CD14-positive monocyte (primary cell): ENCODE data around the gene USP34. TPM values are rescaled to one million over a fixed set of nuclear protein-coding genes. Genes with fewer than 3 reads are reported as not detected.

Source experiments
- DNase-seq, 3 donors: peaks; one replicate each; pipeline ENCODE4 v3.0.0-alpha.2; 2011 to 2022
- H2AFZ ChIP-seq: 2 replicates; pipeline ENCODE4 v1.6.0; 2012; ENCODE audit warnings: mild to moderate bottlenecking, low read depth, low read length, inconsistent platforms; ENCODE audit not compliant: insufficient read depth, poor library complexity, severe bottlenecking
- H3K27ac ChIP-seq, 2 donors: 1 replicate in 1 of 2; 2 replicates in 1 of 2; pipeline ENCODE4 v1.5.1; 2012 to 2013; ENCODE audit warnings: low read length in 2 of 2, control low read depth in 1 of 2, inconsistent platforms in 1 of 2, low read depth in 1 of 2, mild to moderate bottlenecking in 1 of 2
- H3K27me3 ChIP-seq, 2 donors: one replicate each; pipeline versions ENCODE4 v1.6.0 to v1.6.1; 2011 to 2013; ENCODE audit warnings: low read length in 2 of 2; ENCODE audit not compliant: control insufficient read depth in 2 of 2, insufficient read depth in 2 of 2
- H3K36me3 ChIP-seq, 2 donors: replicated peaks in 1 of 2; 1 replicate in 1 of 2; 2 replicates in 1 of 2; pipeline versions ENCODE4 v1.5.1 to v1.6.1; 2012 to 2013; ENCODE audit warnings: low read length in 2 of 2, control low read depth in 1 of 2, inconsistent platforms in 1 of 2, mild to moderate bottlenecking in 1 of 2; ENCODE audit not compliant: insufficient read depth in 2 of 2, control insufficient read depth in 1 of 2
- H3K4me1 ChIP-seq, 2 donors: 1 replicate in 1 of 2; 2 replicates in 1 of 2; pipeline versions ENCODE4 v1.5.1 to v1.6.1; 2012 to 2013; ENCODE audit warnings: low read length in 2 of 2, control low read depth in 1 of 2, inconsistent platforms in 1 of 2, mild to moderate bottlenecking in 1 of 2, moderate library complexity in 1 of 2; ENCODE audit not compliant: insufficient read depth in 2 of 2, control insufficient read depth in 1 of 2
- H3K4me2 ChIP-seq: replicated peaks from 2 replicates; pipeline ENCODE3; 2012; ENCODE audit warnings: low read length, moderate library complexity, mild to moderate bottlenecking; ENCODE audit not compliant: poor library complexity, severe bottlenecking; ENCODE audit errors: extremely low read depth
- H3K4me3 ChIP-seq, 3 experiments: fragments of 200-600 bp in 1 of 3; sonication (generic) in 1 of 3; replicated peaks in 1 of 3; 1 replicate in 2 of 3; 2 replicates in 1 of 3; pipeline ENCODE4 v1.5.1; 2011 to 2013; ENCODE audit warnings: low read length in 3 of 3, mild to moderate bottlenecking in 3 of 3, control low read depth in 2 of 3, low read depth in 2 of 3, inconsistent platforms in 1 of 3, moderate library complexity in 1 of 3
- H3K79me2 ChIP-seq: 2 replicates; pipeline ENCODE4 v1.6.0; 2012; ENCODE audit warnings: mild to moderate bottlenecking, control low read depth, inconsistent platforms, low read length, moderate library complexity; ENCODE audit not compliant: insufficient read depth
- H3K9ac ChIP-seq: 2 replicates; pipeline ENCODE4 v1.6.0; 2017; ENCODE audit warnings: low read length, mild to moderate bottlenecking; ENCODE audit not compliant: insufficient read depth, poor library complexity, severe bottlenecking
- H3K9me3 ChIP-seq, 2 donors: replicated peaks in 1 of 2; 1 replicate in 1 of 2; 2 replicates in 1 of 2; pipeline versions ENCODE4 v1.5.1 to v1.6.1; 2012 to 2013; ENCODE audit warnings: low read length in 2 of 2, control low read depth in 1 of 2; ENCODE audit not compliant: control insufficient read depth in 1 of 2, insufficient read depth in 1 of 2
- H4K20me1 ChIP-seq: 2 replicates; pipeline ENCODE4 v1.6.0; 2012; ENCODE audit warnings: mild to moderate bottlenecking, low read length, control low read depth, moderate library complexity; ENCODE audit not compliant: insufficient read depth
- H3K27ac Mint-ChIP-seq, 7 donors: one replicate each; pipeline ENCODE4 v1.8.0; 2020; ENCODE audit warnings: mild to moderate bottlenecking in 7 of 7, mixed read lengths in 7 of 7, moderate library complexity in 6 of 7, inconsistent platforms in 2 of 7
- H3K27me3 Mint-ChIP-seq, 3 donors: one replicate each; pipeline ENCODE4 v1.8.0; 2021 to 2022; ENCODE audit warnings: low read depth in 3 of 3, mild to moderate bottlenecking in 3 of 3, mixed read lengths in 3 of 3, moderate library complexity in 3 of 3, inconsistent platforms in 1 of 3
- H3K36me3 Mint-ChIP-seq, 2 donors: one replicate each; pipeline ENCODE4 v1.8.0; 2020; ENCODE audit warnings: mixed read lengths in 2 of 2, inconsistent platforms in 1 of 2, mild to moderate bottlenecking in 1 of 2
- H3K4me1 Mint-ChIP-seq: one replicate; pipeline ENCODE4 v1.8.0; 2020; ENCODE audit warnings: mild to moderate bottlenecking, mixed read lengths
- H3K4me3 Mint-ChIP-seq, 2 donors: one replicate each; pipeline ENCODE4 v1.8.0; 2020; ENCODE audit warnings: mild to moderate bottlenecking in 2 of 2, mixed read lengths in 2 of 2, moderate library complexity in 1 of 2
- H3K9me3 Mint-ChIP-seq, 7 donors: one replicate each; pipeline ENCODE4 v1.8.0; 2020 to 2022; ENCODE audit warnings: mixed read lengths in 7 of 7, mild to moderate bottlenecking in 6 of 7, moderate library complexity in 6 of 7, inconsistent platforms in 2 of 7
- CTCF ChIP-seq: fragments of 200-600 bp; IDR thresholded peaks from one replicate; pipeline ENCODE4 v1.8.0; 2022; ENCODE audit warnings: antibody characterized with exemption, mild to moderate bottlenecking
- WGBS: methylation state at CpG from one replicate; pipeline ENCODE4 v1.1.5; 2013; ENCODE audit warnings: missing lambda C conversion rate; ENCODE audit not compliant: insufficient coverage; 5-methylcytosine and 5-hydroxymethylcytosine counted together
- intact Hi-C, 2 donors: fragments of 100-400 bp; cut with micrococcal nuclease; formaldehyde crosslinking; loops; one replicate each; pipeline versions ENCODE4 v1.15.0 to v1.15.1; 2023
- polyA plus RNA-seq, 3 donors: library from polyadenylated mRNA; depleted of rRNA in 1 of 3; unstranded in 2 of 3; stranded (reverse) in 1 of 3; fragments of 300-500 nt in 2 of 3; fragments of >200 nt in 1 of 3; fragmentation: Illumina TruSeq in 2 of 3; gene quantifications; 1 replicate in 2 of 3; 2 replicates in 1 of 3; pipeline ENCODE4 v1.2.3, GENCODE V29; 2012 to 2021

Gene USP34
- polyA plus RNA-seq, 3 donors, result 2.8 to 47.2 (median 5.9) TPM

GRCh38 chr2:61244694-61245093 lies 226.2 kb downstream of the USP34 start:
- H3K9ac ChIP-seq, result no peak overlapping the region
- no peak for TF ChIP-seq CTCF
- H3K36me3 Mint-ChIP-seq, result peaks cover 53 to 80% of the 10 kb centered on the region in 2 donors
- H3K27ac ChIP-seq, result no peak overlapping the region
- intact Hi-C loops, result no loop called here
- H3K27me3 Mint-ChIP-seq, result no peaks in the 10 kb centered on the region
- no peaks in the 10 kb centered on the region for H3K27me3 ChIP-seq
- no peaks in the 10 kb centered on the region for H3K9me3 Mint-ChIP-seq
- no CpG with 5 or more reads among the region's 1 CpG for WGBS
- H2AFZ ChIP-seq, result no peak overlapping the region
- no peaks in the 10 kb centered on the region for H3K79me2 ChIP-seq
- H3K36me3 ChIP-seq, result peaks cover 81 to 93% of the 10 kb centered on the region in 2 donors
- H3K9me3 ChIP-seq, result no peaks in the 10 kb centered on the region
- H3K4me3 ChIP-seq, result no peak overlapping the region
- H3K4me1 Mint-ChIP-seq, result no peaks in the 10 kb centered on the region
- no peak for DNase-seq
- H3K4me3 Mint-ChIP-seq, result no peak overlapping the region
- H3K4me1 ChIP-seq, result no peaks in the 10 kb centered on the region
- H3K4me2 ChIP-seq, result no peak overlapping the region
- H4K20me1 ChIP-seq, result no peaks in the 10 kb centered on the region
- no peak overlapping the region for H3K27ac Mint-ChIP-seq

GRCh38 chr2:61241266-61241665 lies 229.6 kb downstream of the USP34 start:
- H3K79me2 ChIP-seq, result no peaks in the 10 kb centered on the region
- no peaks in the 10 kb centered on the region for H4K20me1 ChIP-seq
- H3K27me3 ChIP-seq, result no peaks in the 10 kb centered on the region
- no peak overlapping the region for H3K4me3 Mint-ChIP-seq
- DNase-seq, result no peak
- 100% methylated on average over 4 of the region's 6 CpGs for WGBS
- no peaks in the 10 kb centered on the region for H3K4me1 ChIP-seq
- no peaks in the 10 kb centered on the region for H3K9me3 Mint-ChIP-seq
- no peak overlapping the region for H3K4me2 ChIP-seq
- H3K9me3 ChIP-seq, result no peaks in the 10 kb centered on the region
- TF ChIP-seq CTCF, result no peak
- intact Hi-C loops, result no loop called here
- no peak overlapping the region for H2AFZ ChIP-seq
- H3K4me3 ChIP-seq, result no peak overlapping the region
- H3K9ac ChIP-seq, result no peak overlapping the region
- peaks cover 55 to 90% of the 10 kb centered on the region in 2 donors for H3K36me3 ChIP-seq
- H3K36me3 Mint-ChIP-seq, result peaks cover 46 to 75% of the 10 kb centered on the region in 2 donors
- H3K27me3 Mint-ChIP-seq, result no peaks in the 10 kb centered on the region
- no peak overlapping the region for H3K27ac ChIP-seq
- H3K4me1 Mint-ChIP-seq, result no peaks in the 10 kb centered on the region
- H3K27ac Mint-ChIP-seq, result no peak overlapping the region
